Neural progenitor cell (in vitro differentiated cells): ENCODE results near the gene CCDC152. TPM values are rescaled to one million over a fixed set of nuclear protein-coding genes. Genes with fewer than 3 reads are reported as not detected.

ENCODE experiments used
- DNase-seq: peaks from one replicate; pipeline ENCODE4 v3.0.0-alpha.2; 2016; ENCODE audit warnings: low spot score
- H2AFZ ChIP-seq: fragments of 200-600 bp; sonication (generic); replicated peaks from 2 replicates; pipeline ENCODE4 v1.6.1; 2016; ENCODE audit warnings: antibody characterized with exemption
- H3F3A ChIP-seq: fragments of 200-600 bp; sonication (generic); 2 replicates; pipeline ENCODE4 v1.6.1; 2016; ENCODE audit warnings: antibody characterized with exemption, low read depth
- H3K27ac ChIP-seq: fragments of 200-600 bp; sonication (generic); 2 replicates; pipeline ENCODE4 v1.5.1; 2016; ENCODE audit warnings: mild to moderate bottlenecking
- H3K27me3 ChIP-seq: fragments of 200-600 bp; sonication (generic); 2 replicates; pipeline ENCODE4 v1.6.1; 2016; ENCODE audit warnings: mild to moderate bottlenecking, moderate library complexity
- H3K36me3 ChIP-seq: fragments of 200-600 bp; sonication (generic); 2 replicates; pipeline ENCODE4 v1.5.1; 2016
- H3K4me1 ChIP-seq: fragments of 200-600 bp; sonication (generic); 2 replicates; pipeline ENCODE4 v1.6.1; 2016; ENCODE audit warnings: mixed run types
- H3K4me2 ChIP-seq: fragments of 200-600 bp; sonication (generic); 2 replicates; pipeline ENCODE4 v1.6.1; 2016
- H3K4me3 ChIP-seq: fragments of 200-600 bp; sonication (generic); 2 replicates; pipeline ENCODE4 v1.5.1; 2016
- H3K79me2 ChIP-seq: fragments of 200-600 bp; sonication (generic); 2 replicates; pipeline ENCODE4 v1.6.1; 2016; ENCODE audit warnings: low read depth
- H3K9ac ChIP-seq: fragments of 200-600 bp; sonication (generic); 2 replicates; pipeline ENCODE4 v1.6.1; 2016
- H3K9me3 ChIP-seq: fragments of 200-600 bp; sonication (generic); 2 replicates; pipeline ENCODE4 v1.5.1; 2016; ENCODE audit warnings: low read depth
- H4K20me1 ChIP-seq: fragments of 200-600 bp; sonication (generic); 2 replicates; pipeline ENCODE4 v1.6.1; 2016; ENCODE audit warnings: low read depth
- H3K27ac Mint-ChIP-seq: 3 replicates; pipeline ENCODE4 v1.8.0; 2021; ENCODE audit warnings: mixed read lengths
- H3K27me3 Mint-ChIP-seq: 2 replicates; pipeline ENCODE4 v1.8.0; 2022; ENCODE audit warnings: low read depth, mild to moderate bottlenecking, inconsistent platforms, moderate library complexity, mixed read lengths; ENCODE audit not compliant: insufficient read depth
- H3K36me3 Mint-ChIP-seq: 3 replicates; pipeline ENCODE4 v1.8.0; 2021; ENCODE audit warnings: mixed read lengths
- H3K4me1 Mint-ChIP-seq: 3 replicates; pipeline ENCODE4 v1.8.0; 2021; ENCODE audit warnings: mixed read lengths
- H3K4me3 Mint-ChIP-seq: 3 replicates; pipeline ENCODE4 v1.8.0; 2021; ENCODE audit warnings: mild to moderate bottlenecking, moderate library complexity, mixed read lengths
- H3K9me3 Mint-ChIP-seq: 3 replicates; pipeline ENCODE4 v1.8.0; 2020; ENCODE audit warnings: mixed read lengths
- CTCF ChIP-seq: fragments of 200-600 bp; sonication (generic); IDR thresholded peaks from 2 replicates; pipeline ENCODE4 v1.5.1; 2017; ENCODE audit warnings: antibody characterized with exemption, mild to moderate bottlenecking
- EZH2 ChIP-seq: fragments of 200-600 bp; sonication (generic); IDR thresholded peaks from 2 replicates; pipeline ENCODE4 v1.6.1; 2017; ENCODE audit warnings: antibody characterized with exemption, mild to moderate bottlenecking, moderate library complexity
- EZH2phosphoT487 ChIP-seq: fragments of 200-600 bp; sonication (generic); IDR thresholded peaks from 2 replicates; pipeline ENCODE4 v1.6.1; 2017; ENCODE audit warnings: antibody characterized with exemption
- total RNA-seq: library from RNA; depleted of rRNA; stranded (reverse); fragments of >200 nt; gene quantifications from 2 replicates; pipeline ENCODE4 v1.2.3, GENCODE V29; 2015; ENCODE audit warnings: low replicate concordance

The CCDC152 gene
- total RNA-seq, 1 donor from 2014 or later: 23.9 TPM

- no peak for DNase-seq
- no peaks in the 10 kb centered on the region for H3K9me3 Mint-ChIP-seq
- no peak for TF ChIP-seq EZH2
- no peak for TF ChIP-seq EZH2phosphoT487
- TF ChIP-seq CTCF: no peak
These were observed 2.8 kb downstream of the CCDC152 start for GRCh38 chr5:42759456-42759855.

GRCh38 chr5:42760426-42760825, 3.8 kb downstream of the CCDC152 start:
- Mint-ChIP-seq H3K4me3 (no peak overlapping the region), H3K4me1 (no peaks in the 10 kb centered on the region), H3K36me3 (no peaks in the 10 kb centered on the region), H3K27ac (no peak overlapping the region), H3K9me3 (peaks cover 3% of the 10 kb centered on the region), H3K27me3 (peaks cover 2% of the 10 kb centered on the region)
- Histone ChIP-seq H2AFZ (no peak overlapping the region), H3K4me1 (no peaks in the 10 kb centered on the region), H3K79me2 (no peaks in the 10 kb centered on the region), H3K9ac (no peak overlapping the region), H3K4me2 (no peak overlapping the region), H3K4me3 (no peak overlapping the region), H3F3A (no peaks in the 10 kb centered on the region), H3K36me3 (no peaks in the 10 kb centered on the region), H3K27me3 (no peaks in the 10 kb centered on the region), H3K9me3 (no peaks in the 10 kb centered on the region), H4K20me1 (no peaks in the 10 kb centered on the region), H3K27ac (no peak overlapping the region)
- TF ChIP-seq EZH2 (no peak), EZH2phosphoT487 (no peak), CTCF (no peak)
- DNase-seq: no peak

More at GRCh38 chr5:42759456-42759855, 2.8 kb downstream of the CCDC152 start:
- Histone ChIP-seq H3K4me1 (no peaks in the 10 kb centered on the region), H3K79me2 (no peaks in the 10 kb centered on the region), H3F3A (no peaks in the 10 kb centered on the region), H2AFZ (no peak overlapping the region), H3K9ac (no peak overlapping the region), H3K4me3 (no peak overlapping the region), H3K4me2 (no peak overlapping the region), H3K27me3 (no peaks in the 10 kb centered on the region), H4K20me1 (no peaks in the 10 kb centered on the region), H3K36me3 (no peaks in the 10 kb centered on the region), H3K9me3 (no peaks in the 10 kb centered on the region), H3K27ac (no peak overlapping the region)
- H3K27ac Mint-ChIP-seq: no peak overlapping the region
- H3K27me3 Mint-ChIP-seq: peaks cover 2% of the 10 kb centered on the region
- no peaks in the 10 kb centered on the region for H3K36me3 Mint-ChIP-seq
- H3K4me1 Mint-ChIP-seq: no peaks in the 10 kb centered on the region
- no peak overlapping the region for H3K4me3 Mint-ChIP-seq

GRCh38 chr5:42761791-42762190, 5.2 kb downstream of the CCDC152 start:
- peaks cover 3% of the 10 kb centered on the region for H3K9me3 Mint-ChIP-seq

More at GRCh38 chr5:42761791-42762190, 5.2 kb downstream of the CCDC152 start:
- Histone ChIP-seq H3K27me3 (no peaks in the 10 kb centered on the region), H4K20me1 (no peaks in the 10 kb centered on the region), H3F3A (no peaks in the 10 kb centered on the region), H3K9ac (no peak overlapping the region), H3K79me2 (no peaks in the 10 kb centered on the region), H3K4me3 (no peak overlapping the region), H3K36me3 (no peaks in the 10 kb centered on the region), H3K4me2 (no peak overlapping the region), H3K4me1 (no peaks in the 10 kb centered on the region), H3K27ac (no peak overlapping the region), H3K9me3 (no peaks in the 10 kb centered on the region), H2AFZ (no peak overlapping the region)
- Mint-ChIP-seq H3K36me3 (no peaks in the 10 kb centered on the region), H3K27ac (no peak overlapping the region), H3K4me3 (no peak overlapping the region), H3K4me1 (no peaks in the 10 kb centered on the region), H3K27me3 (no peaks in the 10 kb centered on the region)
- no peak for DNase-seq
- TF ChIP-seq EZH2phosphoT487 (no peak), EZH2 (no peak), CTCF (no peak)
